SK-N-MC (cell line): ENCODE measurements around the gene NLRP14.

Source experiments
- DNase-seq: peaks from one replicate; pipeline ENCODE4 v3.0.0-alpha.2; 2011; ENCODE audit warnings: low read depth, low spot score
- H3K27ac ChIP-seq: fragments of 200-600 bp; sonication (generic); 2 replicates; pipeline ENCODE4 v1.5.1; 2016; ENCODE audit warnings: mixed run types
- H3K36me3 ChIP-seq: fragments of 200-600 bp; sonication (generic); 2 replicates; pipeline ENCODE4 v1.6.1; 2017; ENCODE audit warnings: antibody characterized with exemption, low read length, mixed read lengths; ENCODE audit not compliant: insufficient read depth
- H3K4me3 ChIP-seq: fragments of 200-600 bp; sonication (generic); 2 replicates; pipeline ENCODE4 v1.5.1; 2016
- H3K9ac ChIP-seq: fragments of 200-600 bp; sonication (generic); 2 replicates; pipeline ENCODE4 v1.8.0; 2017; ENCODE audit warnings: mixed run types, mixed read lengths; ENCODE audit not compliant: insufficient read length
- H3K9me3 ChIP-seq: fragments of 200-600 bp; sonication (generic); 2 replicates; pipeline ENCODE4 v1.6.1; 2017; ENCODE audit warnings: low read depth, mild to moderate bottlenecking, antibody characterized with exemption, low read length, moderate library complexity, mixed read lengths
- EZH2 ChIP-seq: fragments of 200-600 bp; sonication (generic); IDR thresholded peaks from one replicate; pipeline ENCODE4 v1.6.1; 2017; ENCODE audit warnings: antibody characterized with exemption
- FOXP2 ChIP-seq: optimal IDR thresholded peaks from 2 replicates; pipeline ENCODE3; 2011; ENCODE audit warnings: mild to moderate bottlenecking, moderate library complexity; ENCODE audit not compliant: insufficient read depth; ENCODE audit errors: extremely low read length, control extremely low read depth
- POLR2AphosphoS5 ChIP-seq: IDR thresholded peaks from 2 replicates; pipeline ENCODE4 v1.6.1; 2012; ENCODE audit warnings: mild to moderate bottlenecking, low read depth, low read length, borderline replicate concordance

Gene NLRP14

GRCh38 chr11:7046474-7047175 is 26.3 kb downstream of the NLRP14 start:
- Histone ChIP-seq H3K9ac (no peak overlapping the region), H3K4me3 (no peak overlapping the region), H3K27ac (no peak overlapping the region), H3K9me3 (no peaks in the 10 kb centered on the region), H3K36me3 (no peaks in the 10 kb centered on the region)
- no peak for TF ChIP-seq POLR2AphosphoS5
- no peak for TF ChIP-seq EZH2
- TF ChIP-seq FOXP2: no peak
- DNase-seq: no peak

- Histone ChIP-seq H3K27ac (no peak overlapping the region), H3K36me3 (no peaks in the 10 kb centered on the region), H3K9ac (no peak overlapping the region), H3K4me3 (no peak overlapping the region), H3K9me3 (no peaks in the 10 kb centered on the region)
- TF ChIP-seq FOXP2 (no peak), EZH2 (no peak)
- DNase-seq: no peak
Measured at GRCh38 chr11:7050191-7050590, 29.9 kb downstream of the NLRP14 start.

- Histone ChIP-seq H3K27ac (no peak overlapping the region), H3K36me3 (no peaks in the 10 kb centered on the region), H3K9ac (no peak overlapping the region), H3K4me3 (no peak overlapping the region), H3K9me3 (no peaks in the 10 kb centered on the region)
- no peak for TF ChIP-seq EZH2
- TF ChIP-seq POLR2AphosphoS5: no peak
- TF ChIP-seq FOXP2: no peak
- no peak for DNase-seq
Measured at GRCh38 chr11:7056828-7057513, 36.7 kb downstream of the NLRP14 start.

GRCh38 chr11:7057641-7058040 is 37.4 kb downstream of the NLRP14 start:
- TF ChIP-seq FOXP2: no peak
- TF ChIP-seq POLR2AphosphoS5: no peak
- TF ChIP-seq EZH2: no peak
- no peak overlapping the region for H3K9ac ChIP-seq
- no peak for DNase-seq
- H3K4me3 ChIP-seq: no peak overlapping the region
- H3K27ac ChIP-seq: no peak overlapping the region
- H3K9me3 ChIP-seq: no peaks in the 10 kb centered on the region
- no peaks in the 10 kb centered on the region for H3K36me3 ChIP-seq

- H3K4me3 ChIP-seq: no peak overlapping the region
- no peak for DNase-seq
- no peaks in the 10 kb centered on the region for H3K36me3 ChIP-seq
- no peak overlapping the region for H3K9ac ChIP-seq
- H3K27ac ChIP-seq: no peak overlapping the region
- no peaks in the 10 kb centered on the region for H3K9me3 ChIP-seq
- TF ChIP-seq FOXP2 (no peak), EZH2 (no peak), POLR2AphosphoS5 (no peak)
Measured at GRCh38 chr11:7060868-7061267, 40.6 kb downstream of the NLRP14 start.

- no peaks in the 10 kb centered on the region for H3K36me3 ChIP-seq
- H3K27ac ChIP-seq: no peak overlapping the region
- no peak overlapping the region for H3K4me3 ChIP-seq
- DNase-seq: no peak
- no peaks in the 10 kb centered on the region for H3K9me3 ChIP-seq
- TF ChIP-seq EZH2: no peak
- no peak for TF ChIP-seq POLR2AphosphoS5
- no peak for TF ChIP-seq FOXP2
- H3K9ac ChIP-seq: no peak overlapping the region
Measured at GRCh38 chr11:7062534-7062933, 42.3 kb downstream of the NLRP14 start.

GRCh38 chr11:7072401-7073028 is 52.2 kb downstream of the NLRP14 start:
- H3K9me3 ChIP-seq: no peaks in the 10 kb centered on the region
- no peaks in the 10 kb centered on the region for H3K36me3 ChIP-seq
- no peak overlapping the region for H3K27ac ChIP-seq
- TF ChIP-seq EZH2: no peak
- no peak for TF ChIP-seq POLR2AphosphoS5
- no peak for TF ChIP-seq FOXP2
- no peak for DNase-seq
- no peak overlapping the region for H3K4me3 ChIP-seq
- H3K9ac ChIP-seq: no peak overlapping the region

- no peak for DNase-seq
Measured at GRCh38 chr11:7077101-7077500, 56.8 kb downstream of the NLRP14 start.

More at GRCh38 chr11:7077101-7077500, 56.8 kb downstream of the NLRP14 start:
- H3K36me3 ChIP-seq: no peaks in the 10 kb centered on the region
- H3K9me3 ChIP-seq: no peaks in the 10 kb centered on the region
- no peak for TF ChIP-seq FOXP2
- TF ChIP-seq EZH2: no peak
- TF ChIP-seq POLR2AphosphoS5: no peak
- H3K27ac ChIP-seq: no peak overlapping the region
- H3K4me3 ChIP-seq: no peak overlapping the region
- H3K9ac ChIP-seq: no peak overlapping the region
